Measurements from ENCODE around the gene PDE6A. TPM values are rescaled to one million over a fixed set of nuclear protein-coding genes. Genes with fewer than 3 reads are reported as not detected.
A peak's percentile ranks its signal among the peaks of the same experiment; 100 is the strongest.

The PDE6A gene
- 0.07 TPM for polyA plus RNA-seq (2013)

DNA sequence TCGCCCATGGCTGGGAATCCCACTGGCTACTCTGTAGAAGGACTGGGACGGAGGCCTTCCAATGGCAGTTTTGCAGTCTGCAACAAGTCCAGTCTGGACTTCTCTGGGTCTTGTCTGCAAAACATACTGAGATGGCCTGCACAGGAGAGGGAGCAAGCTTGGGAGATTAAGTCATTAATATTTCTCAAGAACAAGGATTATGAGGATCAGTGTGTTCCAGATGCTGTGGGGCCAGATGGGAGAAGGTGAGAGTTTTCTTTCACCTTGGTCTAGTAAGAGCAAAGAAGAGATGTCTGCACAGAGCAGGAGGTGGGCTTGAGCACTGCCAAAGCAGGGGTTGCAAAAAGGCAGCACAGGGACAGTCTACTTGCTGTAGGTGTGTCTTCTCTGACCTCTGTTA lies at the start of gene PDE6A:
Gene PDE6A, minus strand, starts transcription at position 128 of the 400 bp plus-strand sequence. Its CDS starts 120 bp downstream, at position 8.
- 100% methylated on average over 2 of the region's 2 CpGs for WGBS (ENCODE audit: insufficient coverage)
- no peaks in the 10 kb centered on the region for H3K4me1 ChIP-seq (ENCODE audit: control extremely low read depth in 1 of 4, control insufficient read depth in 4 of 4, insufficient read depth in 4 of 4, low read length in 3 of 4)
- CTCF ChIA-PET: interaction anchor here (1.2 kb wide), 1 partner anchor 31 kb away, joined by 3 read pairs; no protein-coding TSS in a partner anchor
- no peak within 1 kb of the TSS for H3K27ac ChIP-seq (ENCODE audit: insufficient read depth in 1 of 2, low read depth in 1 of 2, low read length in 2 of 2, poor library complexity in 1 of 2, severe bottlenecking in 2 of 2)
- H3K36me3 ChIP-seq (ENCODE audit: control insufficient read depth in 4 of 4, insufficient read depth in 4 of 4, low read length in 3 of 4): no peaks in the 10 kb centered on the region
- POLR2A ChIA-PET: no interaction called here
- H3K27me3 ChIP-seq (replicated peaks in 2 of 5; ENCODE audit: control insufficient read depth in 4 of 5, insufficient read depth in 5 of 5, low read length in 4 of 5): peaks cover 0 to 1% (median 0%) of the 10 kb centered on the region in 5 experiments
- no peaks in the 10 kb centered on the region for H3K9me3 ChIP-seq (ENCODE audit: control extremely low read depth in 1 of 5, control insufficient read depth in 4 of 5, insufficient read depth in 2 of 5, low read depth in 1 of 5, low read length in 4 of 5)
- no peak for DNase-seq
- H3K4me3 ChIP-seq (ENCODE audit: control insufficient read depth in 1 of 7, extremely low read depth in 1 of 7, insufficient read depth in 4 of 7, low read depth in 2 of 7, low read length in 6 of 7): no peak within 1 kb of the TSS

DNA sequence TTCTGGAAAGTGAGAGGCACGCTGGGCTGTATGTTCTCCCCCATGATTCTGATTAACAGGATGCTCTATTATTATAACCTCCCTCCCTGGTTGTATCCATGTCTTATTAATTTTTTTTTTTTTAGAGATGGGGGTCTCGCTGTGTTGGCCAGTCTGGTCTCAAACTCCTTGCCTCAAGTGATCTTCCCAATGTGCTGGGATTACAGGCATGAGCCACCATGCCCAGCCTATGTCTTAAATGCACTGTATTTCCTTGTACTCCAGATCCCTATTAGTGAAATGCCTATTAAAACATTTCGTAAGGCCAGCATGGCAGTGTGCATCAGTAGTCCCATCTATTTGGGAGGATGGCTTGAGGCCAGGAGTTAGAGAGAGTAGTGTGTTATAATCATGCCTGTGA lies 48.9 kb upstream of the PDE6A start:
- Histone ChIP-seq H3K4me3 (ENCODE audit: control insufficient read depth in 1 of 7, extremely low read depth in 1 of 7, insufficient read depth in 4 of 7, low read depth in 2 of 7, low read length in 6 of 7) (no peak overlapping the region), H3K4me1 (ENCODE audit: control extremely low read depth in 1 of 4, control insufficient read depth in 4 of 4, insufficient read depth in 4 of 4, low read length in 3 of 4) (no peaks in the 10 kb centered on the region), H3K9me3 (ENCODE audit: control extremely low read depth in 1 of 5, control insufficient read depth in 4 of 5, insufficient read depth in 2 of 5, low read depth in 1 of 5, low read length in 4 of 5) (no peaks in the 10 kb centered on the region), H3K36me3 (ENCODE audit: control insufficient read depth in 4 of 4, insufficient read depth in 4 of 4, low read length in 3 of 4) (peaks cover 0 to 13% (median 8%) of the 10 kb centered on the region in 4 experiments), H3K27me3 (replicated peaks in 2 of 5; ENCODE audit: control insufficient read depth in 4 of 5, insufficient read depth in 5 of 5, low read length in 4 of 5) (no peaks in the 10 kb centered on the region), H3K27ac (ENCODE audit: insufficient read depth in 1 of 2, low read depth in 1 of 2, low read length in 2 of 2, poor library complexity in 1 of 2, severe bottlenecking in 2 of 2) (no peak overlapping the region)
- 100% methylated on average over 3 of the region's 3 CpGs for WGBS (ENCODE audit: insufficient coverage)
- ChIA-PET POLR2A (no interaction called here), CTCF (interaction anchor here (0.8 to 6.1 kb wide), 10 partner anchors 11 to 383 kb away, joined by 3 to 262 read pairs (median 5); no protein-coding TSS in a partner anchor)
- no peak for DNase-seq

- WGBS (ENCODE audit: insufficient coverage): 100% methylated on average over 2 of the region's 4 CpGs
- H3K36me3 ChIP-seq (ENCODE audit: control insufficient read depth in 4 of 4, insufficient read depth in 4 of 4, low read length in 3 of 4): peaks cover 0 to 12% (median 5%) of the 10 kb centered on the region in 4 experiments
- no peaks in the 10 kb centered on the region for H3K27me3 ChIP-seq (replicated peaks in 2 of 5; ENCODE audit: control insufficient read depth in 4 of 5, insufficient read depth in 5 of 5, low read length in 4 of 5)
- H3K27ac ChIP-seq (ENCODE audit: insufficient read depth in 1 of 2, low read depth in 1 of 2, low read length in 2 of 2, poor library complexity in 1 of 2, severe bottlenecking in 2 of 2): no peak overlapping the region
- POLR2A ChIA-PET: no interaction called here
- no peaks in the 10 kb centered on the region for H3K4me1 ChIP-seq (ENCODE audit: control extremely low read depth in 1 of 4, control insufficient read depth in 4 of 4, insufficient read depth in 4 of 4, low read length in 3 of 4)
- CTCF ChIA-PET: interaction anchor here (0.5 to 6.1 kb wide), 25 partner anchors 9 to 357 kb away, joined by 3 to 262 read pairs (median 6); partner anchors contain the start of genes HMGXB3, SLC26A2 and TIGD6
- no peak overlapping the region for H3K4me3 ChIP-seq (ENCODE audit: control insufficient read depth in 1 of 7, extremely low read depth in 1 of 7, insufficient read depth in 4 of 7, low read depth in 2 of 7, low read length in 6 of 7)
- DNase-seq: peak; percentile 72 to 86 (median 81)
- H3K9me3 ChIP-seq (ENCODE audit: control extremely low read depth in 1 of 5, control insufficient read depth in 4 of 5, insufficient read depth in 2 of 5, low read depth in 1 of 5, low read length in 4 of 5): no peaks in the 10 kb centered on the region
These were observed 46.2 kb upstream of the PDE6A start for GRCh38 chr5:149990518-149991376.

- POLR2A ChIA-PET: no interaction called here
- WGBS (ENCODE audit: insufficient coverage): 91% methylated on average over 4 of the region's 5 CpGs
- CTCF ChIA-PET: interaction anchor here (2.4 kb wide), 1 partner anchor 155 kb away, joined by 18 read pairs; no protein-coding TSS in a partner anchor
These were observed 43.5 kb upstream of the PDE6A start for GRCh38 chr5:149988126-149988525.

DNA sequence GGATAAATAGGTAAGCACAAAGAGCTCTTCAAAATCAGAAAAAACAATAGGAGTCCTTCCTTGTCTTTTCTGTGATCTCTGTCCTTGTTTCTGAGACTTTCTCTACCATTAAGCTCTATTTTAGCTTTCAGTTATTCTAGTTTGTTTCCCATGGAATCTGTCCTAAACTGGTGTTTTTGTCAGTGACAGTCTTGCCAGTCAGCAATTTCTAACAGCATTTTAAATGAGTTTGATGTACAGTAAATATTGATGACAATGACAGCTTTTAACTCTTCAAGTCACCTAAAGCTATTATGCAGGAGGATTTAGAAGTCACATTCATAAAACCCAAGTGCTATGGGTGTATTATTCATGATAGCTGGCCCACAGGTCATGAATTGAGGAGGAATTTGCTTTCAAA lies 37.9 kb upstream of the PDE6A start:
- ChIA-PET CTCF (interaction anchor here (0.9 to 3.7 kb wide), 9 partner anchors 8 to 364 kb away, joined by 3 to 18 read pairs (median 5); no protein-coding TSS in a partner anchor), POLR2A (no interaction called here)
- Histone ChIP-seq H3K27me3 (replicated peaks in 2 of 5; ENCODE audit: control insufficient read depth in 4 of 5, insufficient read depth in 5 of 5, low read length in 4 of 5) (no peaks in the 10 kb centered on the region), H3K36me3 (ENCODE audit: control insufficient read depth in 4 of 4, insufficient read depth in 4 of 4, low read length in 3 of 4) (peaks cover 3 to 31% (median 14%) of the 10 kb centered on the region in 4 experiments), H3K4me1 (ENCODE audit: control extremely low read depth in 1 of 4, control insufficient read depth in 4 of 4, insufficient read depth in 4 of 4, low read length in 3 of 4) (peaks cover 0 to under 1% (median 0%) of the 10 kb centered on the region in 4 experiments), H3K4me3 (ENCODE audit: control insufficient read depth in 1 of 7, extremely low read depth in 1 of 7, insufficient read depth in 4 of 7, low read depth in 2 of 7, low read length in 6 of 7) (no peak overlapping the region), H3K9me3 (ENCODE audit: control extremely low read depth in 1 of 5, control insufficient read depth in 4 of 5, insufficient read depth in 2 of 5, low read depth in 1 of 5, low read length in 4 of 5) (no peaks in the 10 kb centered on the region), H3K27ac (ENCODE audit: insufficient read depth in 1 of 2, low read depth in 1 of 2, low read length in 2 of 2, poor library complexity in 1 of 2, severe bottlenecking in 2 of 2) (no peak overlapping the region)
- no peak for DNase-seq

More at GRCh38 chr5:149988126-149988525, 43.5 kb upstream of the PDE6A start:
- no peak overlapping the region for H3K27ac ChIP-seq (ENCODE audit: insufficient read depth in 1 of 2, low read depth in 1 of 2, low read length in 2 of 2, poor library complexity in 1 of 2, severe bottlenecking in 2 of 2)
- no peak overlapping the region for H3K4me3 ChIP-seq (ENCODE audit: control insufficient read depth in 1 of 7, extremely low read depth in 1 of 7, insufficient read depth in 4 of 7, low read depth in 2 of 7, low read length in 6 of 7)
- H3K4me1 ChIP-seq (ENCODE audit: control extremely low read depth in 1 of 4, control insufficient read depth in 4 of 4, insufficient read depth in 4 of 4, low read length in 3 of 4): no peaks in the 10 kb centered on the region
- no peak for DNase-seq
- H3K27me3 ChIP-seq (replicated peaks in 2 of 5; ENCODE audit: control insufficient read depth in 4 of 5, insufficient read depth in 5 of 5, low read length in 4 of 5): no peaks in the 10 kb centered on the region
- no peaks in the 10 kb centered on the region for H3K9me3 ChIP-seq (ENCODE audit: control extremely low read depth in 1 of 5, control insufficient read depth in 4 of 5, insufficient read depth in 2 of 5, low read depth in 1 of 5, low read length in 4 of 5)
- peaks cover 0 to 5% (median 0%) of the 10 kb centered on the region in 4 experiments for H3K36me3 ChIP-seq (ENCODE audit: control insufficient read depth in 4 of 4, insufficient read depth in 4 of 4, low read length in 3 of 4)

DNA sequence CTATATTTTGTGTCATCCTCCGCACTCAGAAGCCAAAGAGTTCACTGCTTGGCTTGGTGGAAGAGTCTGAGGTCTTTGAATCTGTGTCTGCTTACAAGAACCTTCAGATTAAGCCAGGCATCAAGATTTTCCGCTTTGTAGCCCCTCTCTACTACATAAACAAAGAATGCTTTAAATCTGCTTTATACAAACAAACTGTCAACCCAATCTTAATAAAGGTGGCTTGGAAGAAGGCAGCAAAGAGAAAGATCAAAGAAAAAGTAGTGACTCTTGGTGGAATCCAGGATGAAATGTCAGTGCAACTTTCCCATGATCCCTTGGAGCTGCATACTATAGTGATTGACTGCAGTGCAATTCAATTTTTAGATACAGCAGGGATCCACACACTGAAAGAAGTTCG lies 36.6 kb upstream of the PDE6A start:
- DNase-seq: no peak
- H3K27ac ChIP-seq (ENCODE audit: insufficient read depth in 1 of 2, low read depth in 1 of 2, low read length in 2 of 2, poor library complexity in 1 of 2, severe bottlenecking in 2 of 2): no peak overlapping the region
- no peaks in the 10 kb centered on the region for H3K9me3 ChIP-seq (ENCODE audit: control extremely low read depth in 1 of 5, control insufficient read depth in 4 of 5, insufficient read depth in 2 of 5, low read depth in 1 of 5, low read length in 4 of 5)
- WGBS (ENCODE audit: insufficient coverage): 100% methylated on average over 2 of the region's 3 CpGs
- peaks cover 0 to 2% (median 0%) of the 10 kb centered on the region in 4 experiments for H3K4me1 ChIP-seq (ENCODE audit: control extremely low read depth in 1 of 4, control insufficient read depth in 4 of 4, insufficient read depth in 4 of 4, low read length in 3 of 4)
- H3K27me3 ChIP-seq (replicated peaks in 2 of 5; ENCODE audit: control insufficient read depth in 4 of 5, insufficient read depth in 5 of 5, low read length in 4 of 5): no peaks in the 10 kb centered on the region
- no peak overlapping the region for H3K4me3 ChIP-seq (ENCODE audit: control insufficient read depth in 1 of 7, extremely low read depth in 1 of 7, insufficient read depth in 4 of 7, low read depth in 2 of 7, low read length in 6 of 7)
- ChIA-PET CTCF (interaction anchor here (0.8 to 3.7 kb wide), 5 partner anchors 9 to 152 kb away, joined by 4 to 18 read pairs (median 8); no protein-coding TSS in a partner anchor), POLR2A (no interaction called here)
- peaks cover 3 to 32% (median 14%) of the 10 kb centered on the region in 4 experiments for H3K36me3 ChIP-seq (ENCODE audit: control insufficient read depth in 4 of 4, insufficient read depth in 4 of 4, low read length in 3 of 4)

- ChIA-PET POLR2A (no interaction called here), CTCF (interaction anchor here (1.6 to 3.7 kb wide), 3 partner anchors 11 to 151 kb away, joined by 4 to 18 read pairs (median 14); no protein-coding TSS in a partner anchor)
- no peak overlapping the region for H3K27ac ChIP-seq (ENCODE audit: insufficient read depth in 1 of 2, low read depth in 1 of 2, low read length in 2 of 2, poor library complexity in 1 of 2, severe bottlenecking in 2 of 2)
- no peak for DNase-seq
- no peaks in the 10 kb centered on the region for H3K27me3 ChIP-seq (replicated peaks in 2 of 5; ENCODE audit: control insufficient read depth in 4 of 5, insufficient read depth in 5 of 5, low read length in 4 of 5)
- no peaks in the 10 kb centered on the region for H3K9me3 ChIP-seq (ENCODE audit: control extremely low read depth in 1 of 5, control insufficient read depth in 4 of 5, insufficient read depth in 2 of 5, low read depth in 1 of 5, low read length in 4 of 5)
- peaks cover 0 to 2% (median 0%) of the 10 kb centered on the region in 4 experiments for H3K4me1 ChIP-seq (ENCODE audit: control extremely low read depth in 1 of 4, control insufficient read depth in 4 of 4, insufficient read depth in 4 of 4, low read length in 3 of 4)
- no CpG with 5 or more reads among the region's 1 CpG for WGBS (ENCODE audit: insufficient coverage)
- H3K4me3 ChIP-seq (ENCODE audit: control insufficient read depth in 1 of 7, extremely low read depth in 1 of 7, insufficient read depth in 4 of 7, low read depth in 2 of 7, low read length in 6 of 7): no peak overlapping the region
- peaks cover 3 to 32% (median 14%) of the 10 kb centered on the region in 4 experiments for H3K36me3 ChIP-seq (ENCODE audit: control insufficient read depth in 4 of 4, insufficient read depth in 4 of 4, low read length in 3 of 4)
These were observed 35.3 kb upstream of the PDE6A start for GRCh38 chr5:149979896-149980295.

Data from common myeloid progenitor, CD34-positive (primary cell).